HL-60/S4 treated with phorbol 12-myristate 13-acetate at 8.2 ng/mL for 4 days and 3 days (cell line): Measurements from ENCODE around the gene ARHGEF10L.
"Not testable (repeated sequence)": the region's sequence is repeated elsewhere in the genome, so short reads cannot be mapped to it uniquely, and the experiment has no call there.

Experiments used
- in situ Hi-C: fragments of 300-500 bp; cut with MboI; formaldehyde crosslinking; loops from 2 replicates; pipeline ENCODE4 v1.15.0; 2022; ENCODE audit warnings: low sequenced_read_pairs

Gene ARHGEF10L, protein sequence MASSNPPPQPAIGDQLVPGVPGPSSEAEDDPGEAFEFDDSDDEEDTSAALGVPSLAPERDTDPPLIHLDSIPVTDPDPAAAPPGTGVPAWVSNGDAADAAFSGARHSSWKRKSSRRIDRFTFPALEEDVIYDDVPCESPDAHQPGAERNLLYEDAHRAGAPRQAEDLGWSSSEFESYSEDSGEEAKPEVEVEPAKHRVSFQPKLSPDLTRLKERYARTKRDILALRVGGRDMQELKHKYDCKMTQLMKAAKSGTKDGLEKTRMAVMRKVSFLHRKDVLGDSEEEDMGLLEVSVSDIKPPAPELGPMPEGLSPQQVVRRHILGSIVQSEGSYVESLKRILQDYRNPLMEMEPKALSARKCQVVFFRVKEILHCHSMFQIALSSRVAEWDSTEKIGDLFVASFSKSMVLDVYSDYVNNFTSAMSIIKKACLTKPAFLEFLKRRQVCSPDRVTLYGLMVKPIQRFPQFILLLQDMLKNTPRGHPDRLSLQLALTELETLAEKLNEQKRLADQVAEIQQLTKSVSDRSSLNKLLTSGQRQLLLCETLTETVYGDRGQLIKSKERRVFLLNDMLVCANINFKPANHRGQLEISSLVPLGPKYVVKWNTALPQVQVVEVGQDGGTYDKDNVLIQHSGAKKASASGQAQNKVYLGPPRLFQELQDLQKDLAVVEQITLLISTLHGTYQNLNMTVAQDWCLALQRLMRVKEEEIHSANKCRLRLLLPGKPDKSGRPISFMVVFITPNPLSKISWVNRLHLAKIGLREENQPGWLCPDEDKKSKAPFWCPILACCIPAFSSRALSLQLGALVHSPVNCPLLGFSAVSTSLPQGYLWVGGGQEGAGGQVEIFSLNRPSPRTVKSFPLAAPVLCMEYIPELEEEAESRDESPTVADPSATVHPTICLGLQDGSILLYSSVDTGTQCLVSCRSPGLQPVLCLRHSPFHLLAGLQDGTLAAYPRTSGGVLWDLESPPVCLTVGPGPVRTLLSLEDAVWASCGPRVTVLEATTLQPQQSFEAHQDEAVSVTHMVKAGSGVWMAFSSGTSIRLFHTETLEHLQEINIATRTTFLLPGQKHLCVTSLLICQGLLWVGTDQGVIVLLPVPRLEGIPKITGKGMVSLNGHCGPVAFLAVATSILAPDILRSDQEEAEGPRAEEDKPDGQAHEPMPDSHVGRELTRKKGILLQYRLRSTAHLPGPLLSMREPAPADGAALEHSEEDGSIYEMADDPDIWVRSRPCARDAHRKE (N-terminal part only)

DNA sequence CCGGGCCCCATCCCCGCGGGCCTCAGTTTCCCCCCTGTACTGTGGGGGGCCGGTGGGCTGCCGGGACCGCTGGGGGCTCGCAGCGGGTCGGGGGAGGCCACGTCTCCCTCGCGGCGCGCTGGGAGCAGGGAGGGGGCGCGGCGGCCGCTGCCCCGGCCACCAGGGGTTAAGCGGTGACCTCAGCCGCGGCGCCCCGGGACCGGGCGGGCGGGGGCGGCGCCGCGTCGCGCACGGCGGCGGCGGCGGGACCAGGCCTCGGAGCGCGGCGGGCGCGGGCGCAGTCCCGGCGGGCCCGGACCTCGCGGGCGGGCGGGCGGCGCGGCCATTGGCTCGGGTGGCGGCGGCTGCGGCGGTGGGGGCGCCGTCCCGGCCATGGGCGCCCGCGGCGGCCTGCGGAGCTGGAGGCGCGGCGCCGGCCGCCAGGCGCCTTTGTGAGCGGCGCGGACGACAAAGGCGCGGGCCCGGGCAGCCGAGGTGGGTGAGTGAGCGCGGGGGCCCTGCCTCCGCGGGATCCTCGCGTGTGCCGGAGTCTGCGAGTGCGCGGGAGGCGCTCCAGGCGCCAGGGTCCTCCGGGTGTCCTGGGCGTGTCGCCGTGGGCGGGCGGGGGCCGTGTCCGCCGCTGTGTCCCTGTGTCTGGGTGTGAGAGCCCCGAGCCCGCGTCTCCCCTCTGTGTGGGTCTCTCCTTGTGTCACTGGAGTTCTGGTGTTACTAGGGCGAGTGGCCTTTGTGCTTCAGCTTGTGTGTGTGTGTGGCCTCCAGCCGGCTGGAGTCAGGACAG, at the start of gene ARHGEF10L:
ARHGEF10L (plus strand) TSS at position 222 of the 778 bp plus-strand sequence. CDS start 40,898 bp downstream, outside the sequence.
- in situ Hi-C loops, result no loop called here

DNA sequence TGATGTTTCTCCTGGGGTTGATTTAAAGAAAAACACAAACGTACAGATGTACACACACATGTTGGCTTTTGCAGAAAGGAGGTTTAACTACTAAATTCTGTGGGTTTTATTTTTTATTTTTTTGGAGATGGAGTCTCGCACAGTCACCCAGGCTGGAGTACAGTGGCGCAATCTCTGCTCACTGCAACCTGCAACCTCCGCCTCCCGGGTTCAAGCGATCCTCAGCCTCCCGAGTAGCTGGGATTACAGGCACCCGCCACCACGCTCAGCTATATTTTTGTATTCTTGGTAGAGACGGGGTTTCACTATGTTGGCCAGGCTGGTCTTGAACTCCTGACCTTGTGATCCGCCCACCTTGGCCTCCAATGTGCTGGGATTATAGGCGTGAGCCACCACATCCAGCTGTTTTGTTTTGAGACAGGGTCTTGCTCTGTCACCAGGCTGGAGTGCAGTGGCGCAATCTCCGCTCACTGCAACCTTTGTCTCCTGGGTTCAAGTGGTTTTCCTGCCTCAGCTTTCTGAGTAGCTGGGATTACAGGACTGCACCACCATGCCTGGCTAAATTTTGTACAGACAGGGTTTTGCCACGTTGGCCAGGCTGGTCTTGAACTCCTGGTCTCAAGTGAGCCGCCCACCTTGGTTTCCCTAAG, 49.6 kb upstream of the ARHGEF10L start:
- in situ Hi-C loops, result not testable (repeated sequence)

DNA sequence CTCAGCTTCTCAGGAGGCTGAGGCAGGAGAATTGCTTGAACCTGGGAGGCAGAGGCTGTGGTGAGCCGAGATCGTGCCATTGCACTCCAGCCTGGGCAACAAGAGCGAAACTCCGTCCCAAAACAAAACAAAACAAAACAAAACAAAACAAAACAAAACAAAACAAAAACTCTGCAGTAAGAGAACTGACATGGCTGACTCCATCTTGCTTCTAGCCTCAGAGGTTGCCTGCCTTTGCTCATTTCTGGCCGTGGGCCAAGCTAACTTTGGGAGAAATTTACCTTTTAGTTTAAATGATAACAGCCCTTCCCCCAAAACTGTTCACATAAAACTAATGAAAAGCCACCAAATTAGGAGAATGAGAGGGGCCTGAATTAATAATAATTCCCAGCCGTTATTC, 48.8 kb upstream of the ARHGEF10L start:
- in situ Hi-C loops, result not testable (repeated sequence)

DNA sequence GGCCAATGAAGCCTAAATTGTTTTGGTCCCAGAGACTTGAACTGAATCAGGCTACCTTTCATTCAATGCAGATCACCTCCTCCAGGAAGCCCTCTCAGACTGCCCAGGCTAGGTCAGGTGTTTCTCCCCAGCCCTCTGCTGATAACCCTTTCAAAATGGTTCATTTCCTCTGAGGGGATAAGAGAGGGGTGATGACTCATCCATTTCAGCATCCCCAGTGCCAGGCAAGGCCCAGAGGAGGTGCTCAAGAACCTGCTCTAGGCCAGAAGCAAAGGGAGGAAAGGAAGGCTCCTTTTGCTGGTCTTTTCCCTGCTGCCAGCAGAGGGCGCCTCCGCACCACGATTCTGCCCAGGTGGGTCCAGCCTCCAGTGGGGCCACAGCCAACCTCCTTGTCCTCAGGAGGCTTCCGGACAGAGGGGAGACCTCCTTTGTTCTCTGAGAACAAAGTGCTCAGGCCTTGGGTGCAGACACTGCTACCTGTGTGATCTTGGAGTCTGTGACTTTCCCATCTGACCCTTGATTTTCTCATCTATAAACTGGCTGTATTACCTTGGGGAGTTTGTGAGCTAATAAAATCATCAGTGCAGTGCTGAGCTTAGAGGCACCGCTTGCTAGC, 45.3 kb upstream of the ARHGEF10L start:
- in situ Hi-C loops, result no loop called here

DNA sequence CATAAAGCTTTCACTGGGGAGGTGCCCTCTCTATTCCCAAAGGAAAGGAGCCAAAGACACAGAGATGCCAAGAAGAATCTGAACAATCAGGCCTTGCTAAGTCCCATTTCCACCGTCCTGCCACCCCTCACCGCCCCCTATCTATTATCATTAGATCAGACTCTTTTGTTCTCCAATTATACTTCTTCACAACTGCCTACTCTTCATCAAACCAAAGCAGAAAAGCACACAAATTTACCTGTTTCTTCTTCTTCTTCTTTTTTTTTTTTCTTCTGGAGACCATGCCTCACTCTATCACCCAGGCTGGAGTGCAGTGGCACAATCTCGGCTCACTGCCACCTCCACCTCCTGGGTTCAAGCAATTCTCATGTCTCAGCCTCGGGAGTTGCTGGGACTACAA, 43.1 kb upstream of the ARHGEF10L start:
- in situ Hi-C loops, result no loop called here

DNA sequence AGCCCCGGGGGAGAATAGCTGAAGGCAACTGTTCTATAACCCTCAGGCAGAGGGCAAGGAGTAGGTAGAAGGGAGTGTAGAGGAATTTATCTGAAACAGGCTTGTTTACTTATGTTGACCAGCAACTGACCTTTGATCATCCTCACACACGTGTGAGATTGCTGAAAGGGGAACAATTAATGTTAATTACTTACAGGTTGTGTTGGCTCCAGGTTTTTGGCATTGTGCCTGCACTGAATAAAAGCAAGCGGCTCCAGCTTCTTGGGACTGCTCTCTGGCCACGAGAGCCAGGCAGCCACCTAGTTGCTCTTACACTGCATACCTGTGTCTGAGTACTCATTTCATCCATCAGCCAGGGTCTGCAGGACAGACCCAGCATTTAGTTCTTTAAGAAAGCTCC, 41.3 kb upstream of the ARHGEF10L start:
- in situ Hi-C loops, result no loop called here

DNA sequence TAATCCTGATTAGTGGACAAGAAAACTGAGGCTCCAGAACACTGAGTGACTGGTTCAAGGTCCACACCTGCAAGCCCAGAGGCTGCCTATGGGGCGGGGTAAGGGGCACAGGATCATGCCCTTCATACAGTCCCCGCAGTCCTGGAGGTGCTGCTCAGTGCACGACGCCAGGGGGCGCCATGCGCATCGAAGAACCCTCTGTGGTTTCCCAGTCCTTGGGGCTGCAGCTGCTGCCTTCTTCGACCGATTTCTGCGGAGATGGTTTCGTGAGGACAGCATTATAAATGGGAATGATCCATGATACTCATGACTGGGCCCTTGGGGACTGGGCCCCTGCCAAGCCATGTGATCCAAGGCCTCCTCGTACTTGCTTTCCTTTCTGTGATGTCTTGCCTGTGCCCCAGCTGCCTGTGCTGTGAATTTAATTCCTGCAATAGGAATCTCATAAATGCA, 37.1 kb upstream of the ARHGEF10L start:
- in situ Hi-C loops, result loop anchor here (10.0 kb wide), 1 partner anchor 102 kb away; no protein-coding TSS in a partner anchor

DNA sequence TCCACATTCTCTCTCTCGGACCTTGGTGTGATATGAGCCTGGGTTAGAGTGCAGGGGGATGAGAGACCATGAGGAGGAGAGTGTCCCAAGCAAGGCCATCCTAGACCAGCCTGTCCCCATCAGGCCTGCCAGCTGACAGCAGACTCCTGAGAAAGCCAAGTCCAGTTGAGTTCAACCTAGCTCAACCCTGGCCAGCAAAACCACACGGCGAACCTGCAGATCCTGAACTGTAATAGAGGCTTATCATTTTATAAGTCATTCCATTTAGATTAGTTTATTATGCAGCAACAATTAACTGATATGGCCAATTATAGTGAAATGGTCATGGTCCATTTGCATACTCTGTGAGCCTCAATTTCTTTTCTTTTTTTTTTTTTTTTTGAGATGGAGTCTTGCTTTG, 36.4 kb upstream of the ARHGEF10L start:
- in situ Hi-C loops, result loop anchor here (10.0 kb wide), 1 partner anchor 102 kb away; no protein-coding TSS in a partner anchor

DNA sequence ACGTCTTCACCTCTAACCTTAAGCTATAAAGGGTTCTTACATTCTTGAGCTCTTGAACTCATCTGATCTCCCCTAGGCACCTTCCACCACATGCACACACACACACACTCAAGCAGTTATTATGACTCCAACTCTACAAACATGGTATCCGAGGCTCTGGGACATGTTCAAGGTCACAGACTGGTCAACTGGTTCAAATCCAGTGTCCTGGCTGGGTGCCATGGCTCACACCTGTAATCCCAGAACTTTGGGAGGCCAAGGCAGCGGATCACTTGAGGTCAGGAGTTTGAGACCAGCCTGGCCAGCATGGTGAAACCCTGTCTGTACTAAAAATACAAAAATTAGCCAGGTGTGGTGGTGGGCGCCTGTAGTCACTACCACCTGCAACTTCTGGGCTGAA, 32.3 kb upstream of the ARHGEF10L start:
- in situ Hi-C loops, result loop anchor here (10.0 kb wide), 1 partner anchor 98 kb away; no protein-coding TSS in a partner anchor

DNA sequence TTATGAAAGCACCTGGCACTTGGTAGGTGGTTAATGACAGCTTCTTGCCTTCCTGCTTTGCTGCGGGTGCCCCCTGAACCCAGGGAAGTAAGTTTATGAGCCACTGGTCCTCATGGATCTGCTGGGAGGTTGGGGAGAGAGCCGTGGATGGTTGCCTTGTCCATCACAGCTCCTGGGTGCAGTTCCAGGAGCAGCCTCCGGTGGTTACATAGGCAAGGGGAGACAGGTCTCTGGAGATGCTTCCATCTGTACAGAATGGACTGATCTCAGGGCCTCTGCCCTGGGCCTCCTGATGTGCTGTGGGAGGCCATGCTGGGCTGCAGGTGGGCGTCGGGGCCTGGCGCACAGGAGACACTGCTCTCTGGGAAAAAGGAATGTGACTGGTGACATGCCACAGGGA, 31.6 kb upstream of the ARHGEF10L start:
- in situ Hi-C loops, result loop anchor here (10.0 kb wide), 1 partner anchor 97 kb away; no protein-coding TSS in a partner anchor

DNA sequence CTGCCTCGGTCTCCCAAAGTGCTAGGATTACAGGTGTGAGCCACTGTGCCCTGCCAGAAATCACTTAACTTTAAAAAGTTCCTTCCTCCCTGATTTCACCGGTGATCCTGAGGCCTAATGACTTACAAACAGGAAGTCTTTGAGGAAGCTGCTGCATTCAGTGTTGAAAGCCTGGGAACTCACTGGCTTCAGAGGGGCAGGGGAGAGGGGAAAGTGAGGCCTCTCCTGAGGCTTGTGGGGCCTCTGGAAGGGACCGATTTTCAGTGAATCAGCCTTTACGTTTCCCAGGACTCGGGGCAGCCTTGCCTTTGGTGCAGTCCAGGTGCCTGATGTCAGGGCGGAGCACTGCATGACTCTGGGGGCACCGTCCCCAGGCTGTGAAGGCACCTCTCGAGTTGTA, 30.1 kb upstream of the ARHGEF10L start:
- in situ Hi-C loops, result loop anchor here (10.0 kb wide), 1 partner anchor 95 kb away; no protein-coding TSS in a partner anchor

DNA sequence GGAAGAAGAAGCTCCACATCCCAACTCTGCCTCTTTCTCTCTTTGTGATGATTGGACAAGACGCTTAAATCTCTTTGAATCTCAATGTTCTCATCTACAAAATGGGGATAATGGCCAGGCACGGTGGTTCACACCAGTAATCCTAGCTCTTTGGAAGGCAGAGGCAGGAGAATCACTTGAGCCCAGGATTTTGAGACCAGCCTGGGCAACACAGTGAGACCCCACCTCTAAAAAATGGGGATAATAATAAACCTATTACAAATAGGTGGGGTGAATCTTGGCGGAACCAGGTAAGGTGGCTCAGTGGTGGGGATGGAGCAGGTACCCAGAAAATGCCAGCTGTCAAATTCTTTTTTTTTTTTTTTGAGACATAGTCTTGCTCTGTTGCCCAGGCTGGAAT, 29.4 kb upstream of the ARHGEF10L start:
- in situ Hi-C loops, result no loop called here

DNA sequence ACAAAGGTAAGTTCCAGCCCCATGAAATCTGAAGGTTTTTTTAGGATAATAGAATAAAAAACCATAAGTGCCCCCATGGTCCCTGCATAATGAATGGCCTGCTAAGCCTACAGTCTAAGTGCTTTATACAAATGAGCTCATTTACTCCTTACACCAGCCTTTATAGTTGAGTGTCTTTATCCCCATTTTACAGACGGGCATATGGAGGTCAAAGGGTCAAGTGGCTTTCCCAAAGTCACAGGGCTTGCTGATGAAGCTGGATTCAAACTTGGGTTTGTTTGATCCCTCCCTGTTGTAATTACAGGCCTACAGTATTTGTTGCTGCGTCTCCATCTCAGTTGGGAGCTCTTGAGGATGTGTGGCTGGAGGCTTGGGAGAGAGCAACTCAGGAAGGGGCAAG, 28.3 kb upstream of the ARHGEF10L start:
- in situ Hi-C loops, result no loop called here

DNA sequence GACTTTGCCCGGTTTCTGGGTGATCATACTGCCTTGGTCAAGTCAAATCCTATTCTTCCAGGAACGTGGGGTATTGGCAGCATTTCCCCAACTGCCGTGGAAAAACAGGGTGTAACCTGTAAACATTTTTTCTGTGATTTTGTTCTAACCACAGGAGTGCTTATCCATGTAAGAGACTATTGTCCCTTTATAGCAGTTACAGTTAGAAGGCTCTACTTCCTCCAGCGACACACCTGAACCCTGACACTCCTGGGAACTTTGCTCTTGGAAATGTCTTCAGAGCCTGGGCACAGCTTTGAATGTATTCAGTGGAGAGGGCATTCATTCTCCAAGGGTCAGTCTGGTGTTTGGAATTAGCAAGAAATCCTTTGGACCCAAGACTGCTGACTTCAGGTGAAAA, 26.4 kb upstream of the ARHGEF10L start:
- in situ Hi-C loops, result no loop called here

DNA sequence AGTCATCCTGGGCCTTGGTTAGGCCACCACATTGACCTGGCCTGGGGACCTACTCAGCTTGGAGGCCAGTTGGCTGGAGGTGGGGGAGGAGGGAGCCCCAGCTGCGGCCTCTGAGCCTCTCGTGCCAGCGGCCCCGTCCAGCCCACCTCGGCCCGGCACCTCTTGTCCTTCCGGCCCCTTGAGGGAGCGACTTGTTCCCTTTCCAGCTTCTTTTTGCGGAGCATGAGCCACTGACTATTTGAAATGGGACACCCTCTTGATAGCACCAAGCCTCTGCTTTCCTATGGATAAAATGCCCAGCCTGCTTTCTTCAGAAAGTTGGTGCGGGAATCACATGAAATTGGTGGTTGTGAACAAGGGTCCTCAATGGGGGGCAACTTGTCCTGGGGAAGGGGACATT, 24.7 kb upstream of the ARHGEF10L start:
- in situ Hi-C loops, result no loop called here

DNA sequence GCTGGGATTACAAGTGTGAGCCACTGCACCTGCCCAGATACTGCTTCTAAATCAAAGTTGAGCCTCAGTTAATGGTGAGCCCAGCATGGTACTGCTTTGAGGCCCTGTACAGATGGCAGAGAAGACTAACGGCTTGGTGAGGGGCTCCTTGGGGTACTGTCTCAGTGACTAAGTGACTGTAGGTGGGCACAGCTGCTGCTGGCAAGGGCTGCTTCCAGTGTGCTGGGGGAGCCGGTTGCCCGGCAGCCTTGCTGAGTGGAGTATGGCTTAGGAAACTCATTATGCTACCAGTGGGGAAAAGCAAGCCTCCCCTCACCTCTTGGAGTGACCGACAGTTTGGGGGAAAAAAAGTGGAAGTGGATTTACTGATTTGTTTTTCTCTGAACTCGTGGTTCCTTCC, 23.6 kb upstream of the ARHGEF10L start:
- in situ Hi-C loops, result no loop called here

DNA sequence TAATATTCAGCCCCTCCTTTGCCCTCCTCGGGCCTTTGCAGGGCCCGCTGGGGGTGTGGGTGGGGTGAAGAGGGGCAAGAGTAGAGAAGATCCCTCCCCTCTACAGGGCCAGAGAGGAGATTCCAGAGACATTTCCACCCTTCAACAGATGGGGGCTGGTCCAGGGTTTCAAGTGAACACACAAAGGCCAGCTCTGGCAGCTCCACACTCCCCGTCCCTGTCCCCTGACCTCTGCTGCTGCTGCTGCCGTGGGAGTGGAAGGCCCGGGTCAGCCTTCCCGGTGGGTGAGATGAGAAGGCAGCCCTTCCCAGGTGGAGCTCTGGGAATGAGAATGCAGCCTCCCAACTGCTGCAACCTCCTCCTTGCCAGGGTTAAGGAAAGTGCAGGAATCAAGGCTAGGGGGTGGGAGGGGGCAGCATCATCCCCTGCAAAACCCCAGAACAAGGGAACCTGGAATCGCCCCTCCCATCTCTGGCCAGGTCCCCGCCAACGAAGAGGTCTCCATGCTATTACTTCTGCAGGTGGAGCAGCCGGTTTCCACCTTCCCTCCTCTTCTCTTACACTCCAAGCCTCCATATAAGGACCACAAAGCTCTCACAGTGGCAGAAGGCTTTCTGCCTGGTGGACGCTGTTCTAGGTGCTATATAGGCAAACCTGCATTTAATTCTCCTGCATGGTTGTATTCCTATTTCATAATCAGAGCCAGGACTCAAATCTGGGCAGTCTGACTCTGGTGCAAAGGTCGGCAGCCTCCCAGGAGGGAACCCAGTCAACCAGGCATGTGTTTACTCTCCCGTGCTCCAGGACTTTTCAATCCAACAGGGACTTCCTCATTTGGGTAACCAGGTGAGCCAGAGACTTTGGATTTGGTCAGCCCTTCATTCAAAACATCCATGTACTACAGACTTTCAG, 22.9 kb upstream of the ARHGEF10L start:
- in situ Hi-C loops, result no loop called here

DNA sequence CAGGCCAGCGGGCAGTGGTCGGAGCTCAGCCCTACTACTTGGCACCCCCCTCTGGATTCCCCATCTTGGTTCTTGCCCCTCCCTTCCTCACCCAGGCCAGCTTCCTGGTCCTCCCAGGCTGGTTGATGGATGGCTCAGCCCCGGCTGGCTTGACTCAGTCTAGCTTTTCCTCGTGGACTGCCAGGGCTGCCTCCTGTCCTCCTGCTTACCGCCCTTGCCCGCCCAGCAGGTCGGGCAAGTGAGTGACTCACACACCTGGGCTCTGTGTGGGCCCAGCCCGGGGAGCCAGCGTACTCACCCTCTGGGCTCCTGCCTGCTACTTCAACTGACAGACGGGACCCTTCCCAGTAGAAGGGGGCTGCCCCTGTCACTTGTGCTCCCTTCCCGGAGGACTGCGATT, 19.5 kb upstream of the ARHGEF10L start:
- in situ Hi-C loops, result no loop called here
